Measurements from ENCODE around the gene ITIH6.
"Not testable (repeated sequence)": the region's sequence is repeated elsewhere in the genome, so short reads cannot be mapped to it uniquely, and the experiment has no call there.

ITIH6 gene

GRCh38 chrX:54798137-54798536 is at the start of gene ITIH6:
TSS of gene ITIH6 (minus strand) at chrX:54798255. CDS start at chrX:54798210, 45 bp downstream.
- DNase-seq, result no peak

- not testable (repeated sequence) for DNase-seq
These were observed 49.6 kb upstream of the ITIH6 start for GRCh38 chrX:54847700-54848099.

- no peak for DNase-seq
These were observed 45.0 kb upstream of the ITIH6 start for GRCh38 chrX:54843050-54843449.

GRCh38 chrX:54842607-54843006 is 44.6 kb upstream of the ITIH6 start:
- no peak for DNase-seq

GRCh38 chrX:54841184-54841874 is 43.3 kb upstream of the ITIH6 start:
- not testable (repeated sequence) for DNase-seq

- no peak for DNase-seq
These were observed 40.5 kb upstream of the ITIH6 start for GRCh38 chrX:54838583-54838982.

GRCh38 chrX:54826598-54826997 is 28.5 kb upstream of the ITIH6 start:
- DNase-seq, result no peak

GRCh38 chrX:54825716-54826438 is 27.8 kb upstream of the ITIH6 start:
- DNase-seq, result no peak

GRCh38 chrX:54824722-54825121 is 26.7 kb upstream of the ITIH6 start:
- no peak for DNase-seq

- no peak for DNase-seq
These were observed 26.1 kb upstream of the ITIH6 start for GRCh38 chrX:54824195-54824594.

- DNase-seq, result no peak
These were observed 23.3 kb upstream of the ITIH6 start for GRCh38 chrX:54821310-54821709.

- no peak for DNase-seq
These were observed 22.7 kb upstream of the ITIH6 start for GRCh38 chrX:54820737-54821136.

- no peak for DNase-seq
These were observed 21.1 kb upstream of the ITIH6 start for GRCh38 chrX:54819201-54819600.

GRCh38 chrX:54818221-54818620 is 20.2 kb upstream of the ITIH6 start:
- no peak for DNase-seq

- DNase-seq, result no peak
These were observed 19.3 kb upstream of the ITIH6 start for GRCh38 chrX:54817220-54817820.

GRCh38 chrX:54812306-54812705 is 14.3 kb upstream of the ITIH6 start:
- no peak for DNase-seq

GRCh38 chrX:54811301-54811885 is 13.3 kb upstream of the ITIH6 start:
- no peak for DNase-seq

GRCh38 chrX:54810532-54810931 is 12.5 kb upstream of the ITIH6 start:
- DNase-seq, result no peak

GRCh38 chrX:54808605-54809483 is 10.8 kb upstream of the ITIH6 start:
- DNase-seq, result peak; percentile 69 to 77

GRCh38 chrX:54808109-54808604 is 10.1 kb upstream of the ITIH6 start:
- DNase-seq, result no peak

- no peak for DNase-seq
These were observed 9.6 kb upstream of the ITIH6 start, which contains the start of gene MAGED2 for GRCh38 chrX:54807524-54808108. TSS of gene MAGED2 (plus strand) at chrX:54807745. CDS start at chrX:54809332, 1,587 bp downstream.

GRCh38 chrX:54799046-54799445 is 991 bp upstream of the ITIH6 start:
- no peak for DNase-seq

All from AML-193 (cell line).